Suprapubic skin (tissue), 4 donors: ENCODE measurements around the gene CYP46A1.

Source experiments
- EP300 ChIP-seq: sonication (generic); formaldehyde crosslinking; IDR thresholded peaks from one replicate; pipeline ENCODE4 v1.6.1; 2017; ENCODE audit warnings: antibody characterized with exemption
- POLR2A ChIP-seq, 2 donors: fragments of 450-650 bp; IDR thresholded peaks; one replicate each; pipeline ENCODE4 v1.6.1; 2017; ENCODE audit warnings: antibody characterized with exemption in 2 of 2, mild to moderate bottlenecking in 2 of 2, moderate library complexity in 2 of 2
- POLR2AphosphoS5 ChIP-seq, 3 donors: sonication (generic); formaldehyde crosslinking; IDR thresholded peaks; one replicate each; pipeline ENCODE4 v1.6.1; 2017; ENCODE audit warnings: antibody characterized with exemption in 3 of 3
- TF ChIP-seq, protein P1 (sequence below), 2 donors: fragments of 200-600 bp in 1 of 2; fragments of 450-650 bp in 1 of 2; sonication (generic) in 1 of 2; IDR thresholded peaks; one replicate each; pipeline ENCODE4 v1.5.1; 2016 to 2019; ENCODE audit warnings: antibody characterized with exemption in 2 of 2, mild to moderate bottlenecking in 1 of 2, moderate library complexity in 1 of 2

DNA sequence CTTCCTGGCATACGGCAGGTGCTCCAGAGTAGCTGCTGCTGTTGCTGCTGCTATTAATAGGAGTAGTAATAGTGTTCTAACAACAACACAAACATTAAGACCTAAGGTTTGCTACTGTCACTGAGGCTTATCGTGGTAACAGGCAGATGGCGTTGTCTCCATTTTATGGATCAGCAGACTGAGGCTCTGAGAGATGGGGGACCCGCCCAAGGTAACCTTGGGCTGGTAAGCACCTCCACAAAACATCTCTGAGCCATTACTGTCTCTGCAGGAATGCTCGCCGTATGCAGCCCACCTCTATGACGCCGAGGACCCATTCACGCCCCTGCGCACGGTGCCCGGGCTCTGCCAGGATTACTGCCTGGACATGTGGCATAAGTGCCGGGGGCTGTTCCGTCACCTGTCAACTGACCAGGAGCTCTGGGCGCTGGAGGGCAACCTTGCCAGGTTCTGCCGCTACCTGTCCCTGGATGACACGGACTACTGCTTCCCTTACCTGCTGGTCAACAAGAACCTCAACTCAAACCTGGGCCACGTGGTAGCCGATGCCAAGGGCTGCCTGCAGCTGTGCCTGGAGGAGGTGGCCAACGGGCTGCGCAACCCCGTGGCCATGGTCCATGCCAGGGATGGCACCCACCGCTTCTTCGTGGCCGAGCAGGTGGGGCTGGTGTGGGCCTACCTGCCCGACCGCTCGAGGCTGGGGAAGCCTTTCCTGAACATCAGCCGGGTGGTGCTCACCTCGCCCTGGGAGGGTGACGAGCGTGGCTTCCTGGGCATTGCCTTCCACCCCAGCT, 31.9 kb upstream of the CYP46A1 start:
- TF ChIP-seq, protein P1, sequence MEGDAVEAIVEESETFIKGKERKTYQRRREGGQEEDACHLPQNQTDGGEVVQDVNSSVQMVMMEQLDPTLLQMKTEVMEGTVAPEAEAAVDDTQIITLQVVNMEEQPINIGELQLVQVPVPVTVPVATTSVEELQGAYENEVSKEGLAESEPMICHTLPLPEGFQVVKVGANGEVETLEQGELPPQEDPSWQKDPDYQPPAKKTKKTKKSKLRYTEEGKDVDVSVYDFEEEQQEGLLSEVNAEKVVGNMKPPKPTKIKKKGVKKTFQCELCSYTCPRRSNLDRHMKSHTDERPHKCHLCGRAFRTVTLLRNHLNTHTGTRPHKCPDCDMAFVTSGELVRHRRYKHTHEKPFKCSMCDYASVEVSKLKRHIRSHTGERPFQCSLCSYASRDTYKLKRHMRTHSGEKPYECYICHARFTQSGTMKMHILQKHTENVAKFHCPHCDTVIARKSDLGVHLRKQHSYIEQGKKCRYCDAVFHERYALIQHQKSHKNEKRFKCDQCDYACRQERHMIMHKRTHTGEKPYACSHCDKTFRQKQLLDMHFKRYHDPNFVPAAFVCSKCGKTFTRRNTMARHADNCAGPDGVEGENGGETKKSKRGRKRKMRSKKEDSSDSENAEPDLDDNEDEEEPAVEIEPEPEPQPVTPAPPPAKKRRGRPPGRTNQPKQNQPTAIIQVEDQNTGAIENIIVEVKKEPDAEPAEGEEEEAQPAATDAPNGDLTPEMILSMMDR (IDR thresholded peaks at IDR 0.05) = no peak
- TF ChIP-seq EP300 (no peak), POLR2A (IDR thresholded peaks at IDR 0.05) (no peak), POLR2AphosphoS5 (IDR thresholded peaks at IDR 0.05) (no peak)
